KOPT-K1 (cell line): ENCODE measurements around the gene RASGRP4.

ENCODE experiments used
- H3K27ac ChIP-seq: fragments of 200-600 bp; sonication (generic); 2 replicates; pipeline ENCODE4 v1.5.1; 2016; ENCODE audit warnings: antibody characterized with exemption, mild to moderate bottlenecking, low read depth, low read length; ENCODE audit not compliant: poor library complexity, severe bottlenecking
- H3K36me3 ChIP-seq: fragments of 200-600 bp; sonication (generic); 2 replicates; pipeline ENCODE4 v1.5.1; 2017; ENCODE audit warnings: antibody characterized with exemption, mild to moderate bottlenecking, low read length, moderate library complexity; ENCODE audit not compliant: insufficient read depth
- H3K9me3 ChIP-seq: fragments of 200-600 bp; sonication (generic); 2 replicates; pipeline ENCODE4 v1.5.1; 2017; ENCODE audit warnings: antibody characterized with exemption, low read length, mild to moderate bottlenecking; ENCODE audit not compliant: insufficient read depth, poor library complexity, severe bottlenecking

RASGRP4 gene

DNA sequence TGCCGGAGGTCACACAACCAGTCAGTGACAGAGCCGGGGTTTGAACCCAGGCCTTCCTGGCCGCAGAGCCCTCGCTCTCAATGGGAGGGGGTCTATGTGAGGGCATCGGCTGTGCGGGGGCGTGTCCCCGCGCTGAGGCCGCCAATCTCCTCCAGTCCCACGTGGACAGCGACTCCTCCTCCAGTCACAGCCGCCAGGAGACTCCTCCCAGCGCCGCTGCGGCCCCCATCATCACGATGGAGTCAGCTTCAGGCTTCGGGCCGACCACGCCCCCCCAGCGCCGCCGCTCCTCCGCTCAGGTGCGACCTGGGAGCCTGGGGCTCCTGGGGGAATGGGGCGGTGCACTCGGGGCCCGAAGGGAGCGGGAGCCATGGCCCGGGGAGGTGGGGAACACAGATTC is 31.5 kb downstream of the RASGRP4 start:
- Histone ChIP-seq H3K9me3 (no peaks in the 10 kb centered on the region), H3K27ac (no peak overlapping the region), H3K36me3 (no peaks in the 10 kb centered on the region)

DNA sequence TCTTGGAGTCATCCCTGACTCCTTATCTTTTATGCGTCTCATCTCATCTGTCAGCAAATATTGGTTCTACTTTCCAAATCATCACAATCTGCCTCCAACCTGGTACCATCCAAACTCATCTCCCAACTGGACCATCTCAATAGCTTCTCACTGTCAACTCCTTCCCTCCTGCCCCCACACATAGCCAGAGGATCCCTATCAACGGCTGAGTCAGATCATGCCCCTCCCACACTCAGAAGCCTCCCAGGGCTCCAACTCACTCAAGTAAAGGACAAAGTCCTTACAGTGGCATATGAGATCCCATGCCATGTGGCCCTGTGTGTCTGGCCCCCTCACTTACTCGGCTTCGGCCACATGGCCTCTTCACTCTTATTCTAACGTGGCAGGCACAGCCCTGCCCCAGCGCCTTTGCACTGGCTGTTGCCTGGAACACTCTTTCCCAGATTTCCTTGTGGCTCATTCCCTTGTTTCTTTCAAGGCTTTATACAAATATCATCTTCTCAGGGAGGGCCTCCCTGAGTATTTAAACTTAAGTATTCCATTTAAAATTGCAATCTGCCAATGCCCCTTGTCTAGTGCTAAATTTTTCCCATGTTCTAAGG is 33.2 kb downstream of the RASGRP4 start:
- Histone ChIP-seq H3K27ac (no peak overlapping the region), H3K9me3 (no peaks in the 10 kb centered on the region), H3K36me3 (no peaks in the 10 kb centered on the region)

DNA sequence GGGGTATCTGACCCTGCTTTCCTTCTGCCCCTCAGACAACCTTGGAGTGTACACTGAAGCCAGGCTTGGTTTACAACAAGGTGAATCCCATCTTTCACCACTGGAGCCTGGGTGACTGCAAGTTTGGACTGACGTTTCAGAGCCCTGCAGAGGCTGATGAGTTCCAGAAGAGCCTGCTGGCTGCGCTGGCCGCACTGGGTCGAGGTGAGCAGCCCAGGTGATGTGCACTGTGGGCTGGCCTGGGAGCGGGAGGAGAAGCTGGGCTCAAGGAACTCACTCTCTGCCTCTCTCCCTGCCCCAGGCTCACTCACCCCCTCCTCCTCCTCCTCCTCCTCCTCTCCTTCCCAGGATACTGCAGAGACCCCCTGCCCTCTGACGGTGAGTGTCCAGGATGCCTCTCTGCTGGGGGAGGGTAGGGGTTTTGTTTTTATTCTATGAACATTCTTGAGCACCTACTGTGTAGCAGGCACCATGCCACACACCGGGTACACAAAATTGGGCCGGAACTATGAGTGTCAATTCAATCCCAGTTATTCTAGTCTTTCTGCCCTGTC is 34.0 kb downstream of the RASGRP4 start:
- H3K9me3 ChIP-seq, result no peaks in the 10 kb centered on the region
- no peak overlapping the region for H3K27ac ChIP-seq
- no peaks in the 10 kb centered on the region for H3K36me3 ChIP-seq

- H3K36me3 ChIP-seq, result peaks cover 2% of the 10 kb centered on the region; the same call in 1 of the 2 replicates
- no peak overlapping the region for H3K27ac ChIP-seq
- H3K9me3 ChIP-seq, result no peaks in the 10 kb centered on the region
Measured at GRCh38 chr19:38389957-38390924, 35.8 kb downstream of the RASGRP4 start.

DNA sequence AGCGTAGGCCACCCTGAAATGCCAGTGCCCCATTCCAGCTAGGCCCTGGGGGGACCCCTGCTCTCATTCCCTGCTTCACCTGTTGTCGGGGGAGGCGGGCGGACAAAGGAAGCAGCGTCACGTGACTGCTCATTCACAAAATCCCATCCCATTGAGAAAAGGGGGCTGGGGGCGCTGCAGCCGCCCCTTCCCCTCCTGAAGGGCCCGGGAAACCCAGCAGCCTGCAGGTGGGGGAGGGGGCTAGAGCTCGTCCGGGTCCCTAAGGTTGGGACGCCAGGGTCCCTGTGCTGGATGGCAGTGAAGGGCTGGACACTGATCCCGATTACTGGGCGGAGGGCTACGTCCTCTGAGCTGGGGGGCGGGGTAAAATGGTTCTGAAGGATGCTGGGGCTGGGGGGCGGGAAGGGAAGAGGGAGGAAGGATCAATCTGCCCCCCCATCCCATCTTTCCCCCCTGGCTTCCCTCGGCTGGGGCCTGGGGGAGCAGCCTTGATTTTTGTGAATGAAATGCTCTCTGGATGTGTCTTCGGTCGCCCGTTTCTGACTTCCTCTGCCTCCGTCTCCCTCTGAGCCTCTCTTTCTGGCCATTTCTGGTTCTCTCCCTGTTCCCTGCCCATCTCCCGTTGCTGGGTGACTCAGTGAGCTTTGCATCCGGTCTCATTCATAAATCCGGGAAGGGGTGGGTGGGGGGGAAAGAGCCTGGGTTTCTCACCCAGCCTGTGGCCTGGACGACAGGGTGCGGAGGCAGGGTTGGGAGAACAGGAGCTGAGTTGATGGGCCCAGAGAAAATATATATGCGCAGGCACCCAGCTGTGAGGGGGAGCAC is 36.7 kb downstream of the RASGRP4 start:
- H3K36me3 ChIP-seq, result peaks cover 12% of the 10 kb centered on the region
- no peak overlapping the region for H3K27ac ChIP-seq

GRCh38 chr19:38388349-38389100 is 37.5 kb downstream of the RASGRP4 start, which contains the start of gene SPRED3:
Gene SPRED3, plus strand, starts transcription at chr19:38388697. Its CDS starts 1,606 bp downstream, at chr19:38390303.
- no peak within 1 kb of the TSS for H3K27ac ChIP-seq
- H3K36me3 ChIP-seq, result peaks cover 20% of the 10 kb centered on the region
- no peaks in the 10 kb centered on the region for H3K9me3 ChIP-seq

More for the DNA sequence above, 36.7 kb downstream of the RASGRP4 start:
- H3K9me3 ChIP-seq, result no peaks in the 10 kb centered on the region

- Histone ChIP-seq H3K9me3 (no peaks in the 10 kb centered on the region), H3K27ac (no peak within 1 kb of the TSS), H3K36me3 (peaks cover 27% of the 10 kb centered on the region)
Measured at GRCh38 chr19:38387550-38388348, 38.3 kb downstream of the RASGRP4 start, which contains the start of gene GGN. Gene GGN, minus strand, starts transcription at chr19:38388034. Its CDS starts 773 bp downstream, at chr19:38387261.

DNA sequence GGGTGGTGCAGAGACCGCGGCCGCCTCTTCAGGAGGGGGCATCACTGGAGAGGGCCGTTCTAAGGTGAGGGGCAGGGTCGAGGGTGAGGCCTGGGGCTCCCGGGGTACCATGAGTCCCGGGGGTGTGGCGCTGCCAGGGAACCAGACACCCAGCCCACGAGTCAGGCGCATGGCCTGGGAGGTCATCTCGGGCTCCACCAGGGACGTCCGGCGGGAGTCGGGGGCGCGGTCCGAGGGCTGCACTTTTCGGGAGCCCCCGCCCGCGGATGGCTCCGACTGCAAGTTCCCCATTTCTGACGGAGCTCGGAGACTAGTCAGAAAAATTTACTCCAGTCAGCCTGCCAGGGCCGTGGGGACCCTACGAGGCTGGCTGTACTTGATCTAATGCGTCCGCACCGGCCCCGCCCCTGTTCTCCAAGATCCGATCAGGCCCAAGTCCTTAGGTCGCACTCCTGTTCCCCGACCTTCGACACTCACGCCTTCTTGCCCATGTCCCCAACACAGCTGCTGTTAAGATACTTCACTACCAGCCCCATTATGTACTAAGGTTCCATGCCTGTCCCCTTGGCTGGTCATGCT is 39.0 kb downstream of the RASGRP4 start:
- H3K9me3 ChIP-seq, result no peaks in the 10 kb centered on the region
- no peak overlapping the region for H3K27ac ChIP-seq
- H3K36me3 ChIP-seq, result peaks cover 34% of the 10 kb centered on the region

GRCh38 chr19:38386300-38386970 is 39.6 kb downstream of the RASGRP4 start:
- Histone ChIP-seq H3K27ac (no peak overlapping the region), H3K9me3 (no peaks in the 10 kb centered on the region), H3K36me3 (peaks cover 41% of the 10 kb centered on the region)

DNA sequence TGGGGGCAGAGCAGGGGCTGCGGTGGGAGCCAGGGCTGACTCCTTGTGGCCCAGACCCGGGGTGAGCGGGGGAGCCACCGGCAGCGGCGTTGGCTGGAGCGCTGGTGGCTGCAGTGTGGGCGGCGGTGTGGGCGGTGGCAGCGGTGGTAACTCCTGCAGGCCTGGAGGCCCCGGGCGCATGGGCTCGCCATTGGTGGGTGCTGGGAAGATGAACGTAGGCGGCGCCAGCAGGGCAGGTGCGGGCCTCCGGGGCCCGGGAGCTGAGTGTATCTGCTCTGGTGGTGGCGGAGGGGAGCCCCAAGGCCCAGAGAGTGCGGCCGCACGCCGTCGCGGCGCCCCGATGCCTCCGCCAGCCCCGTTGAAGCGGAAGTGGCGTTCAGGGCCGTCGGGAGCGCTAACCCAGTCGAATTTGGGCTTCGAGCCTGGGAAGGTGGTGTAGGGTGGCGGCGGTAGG is 40.2 kb downstream of the RASGRP4 start:
- Histone ChIP-seq H3K9me3 (no peaks in the 10 kb centered on the region), H3K27ac (no peak overlapping the region), H3K36me3 (peaks cover 47% of the 10 kb centered on the region)

GRCh38 chr19:38385057-38385803 is 40.8 kb downstream of the RASGRP4 start:
- Histone ChIP-seq H3K27ac (no peak overlapping the region), H3K9me3 (no peaks in the 10 kb centered on the region), H3K36me3 (peaks cover 53% of the 10 kb centered on the region)
